OCI-LY1 (cell line): ENCODE measurements around the gene RAB11FIP3.

ENCODE experiments used
- H2AFZ ChIP-seq: fragments of 200-600 bp; sonication (generic), shearing (Covaris generic); 2 replicates; pipeline ENCODE4 v1.6.0; 2014; ENCODE audit warnings: antibody characterized with exemption, mild to moderate bottlenecking, low read length
- H3F3A ChIP-seq: fragments of 200-600 bp; sonication (generic), shearing (Covaris generic); 2 replicates; pipeline ENCODE4 v1.6.0; 2014; ENCODE audit warnings: mild to moderate bottlenecking, antibody characterized with exemption, low read length, moderate library complexity; ENCODE audit not compliant: insufficient read depth
- H3K27ac ChIP-seq: fragments of 200-600 bp; sonication (generic); 2 replicates; pipeline ENCODE4 v1.5.1; 2014; ENCODE audit warnings: low read length, mixed run types, mild to moderate bottlenecking, low read depth; ENCODE audit not compliant: poor library complexity, severe bottlenecking
- H3K27me3 ChIP-seq: fragments of 200-600 bp; sonication (generic); 2 replicates; pipeline ENCODE4 v1.6.0; 2014; ENCODE audit warnings: antibody characterized with exemption, mild to moderate bottlenecking, low read length, moderate library complexity; ENCODE audit not compliant: insufficient read depth
- H3K36me3 ChIP-seq: fragments of 200-600 bp; sonication (generic); 2 replicates; pipeline ENCODE4 v1.6.1; 2014; ENCODE audit warnings: mild to moderate bottlenecking, antibody characterized with exemption, low read length, moderate library complexity, mixed read lengths; ENCODE audit not compliant: insufficient read depth
- H3K4me1 ChIP-seq: fragments of 200-600 bp; sonication (generic); 2 replicates; pipeline ENCODE4 v1.5.1; 2014; ENCODE audit warnings: mild to moderate bottlenecking, low read length, moderate library complexity; ENCODE audit not compliant: insufficient read depth, severe bottlenecking
- H3K4me2 ChIP-seq: fragments of 200-600 bp; sonication (generic), shearing (Covaris generic); 2 replicates; pipeline ENCODE4 v1.6.1; 2014; ENCODE audit warnings: low read length
- H3K4me3 ChIP-seq: fragments of 200-600 bp; sonication (generic); 2 replicates; pipeline ENCODE4 v1.5.1; 2014; ENCODE audit warnings: low read length, low read depth, mild to moderate bottlenecking, mixed read lengths; ENCODE audit not compliant: poor library complexity, severe bottlenecking
- H3K79me2 ChIP-seq: fragments of 200-600 bp; shearing (Covaris generic); 2 replicates; pipeline ENCODE4 v1.6.1; 2016; ENCODE audit warnings: mixed run types, low read length, mixed read lengths; ENCODE audit not compliant: insufficient read depth
- H3K9ac ChIP-seq: fragments of 200-600 bp; sonication (generic), shearing (Covaris generic); 2 replicates; pipeline ENCODE4 v1.6.1; 2014; ENCODE audit warnings: mild to moderate bottlenecking, low read length, mixed read lengths
- H3K9me2 ChIP-seq: fragments of 200-600 bp; sonication (generic), shearing (Covaris generic); 2 replicates; pipeline ENCODE4 v1.6.1; 2014; ENCODE audit warnings: low read depth, mild to moderate bottlenecking, low read length, mixed read lengths
- H3K9me3 ChIP-seq: fragments of 200-600 bp; shearing (Covaris generic); 2 replicates; pipeline ENCODE4 v1.6.1; 2014; ENCODE audit warnings: low read length, mixed read lengths
- H4K20me1 ChIP-seq: fragments of 200-600 bp; sonication (generic), shearing (Covaris generic); 2 replicates; pipeline ENCODE4 v1.6.0; 2016; ENCODE audit warnings: mild to moderate bottlenecking, low read length; ENCODE audit not compliant: insufficient read depth
- CTCF ChIP-seq: fragments of 200-600 bp; sonication (generic), shearing (Covaris generic); IDR thresholded peaks from 2 replicates; pipeline ENCODE4 v1.5.1; 2017; ENCODE audit warnings: mild to moderate bottlenecking, antibody characterized with exemption, low read length, moderate library complexity, mixed read lengths
- EZH2 ChIP-seq: fragments of 200-600 bp; sonication (generic), shearing (Covaris generic); IDR thresholded peaks from 2 replicates; pipeline ENCODE4 v1.8.0; 2017; ENCODE audit warnings: borderline replicate concordance, mixed run types, mild to moderate bottlenecking, antibody characterized with exemption, low read length, moderate library complexity, mixed read lengths

RAB11FIP3 gene

GRCh38 chr16:425082-425718, at the start of gene RAB11FIP3:
Gene RAB11FIP3, plus strand, starts transcription at chr16:425649. Its CDS starts 358 bp downstream, at chr16:426007.
- Histone ChIP-seq H3K9me2 (no peaks in the 10 kb centered on the region), H3K9me3 (no peaks in the 10 kb centered on the region), H3K4me3 (peak within 1 kb of the TSS; percentile 71), H2AFZ (no peak within 1 kb of the TSS), H3K27me3 (peaks cover 13% of the 10 kb centered on the region), H3K4me2 (peak within 1 kb of the TSS; percentile 89), H3F3A (no peaks in the 10 kb centered on the region), H3K4me1 (peaks cover 29% of the 10 kb centered on the region), H3K27ac (no peak within 1 kb of the TSS), H3K9ac (peak within 1 kb of the TSS; percentile 68), H4K20me1 (no peaks in the 10 kb centered on the region), H3K36me3 (no peaks in the 10 kb centered on the region; the same call in 1 of the 2 replicates), H3K79me2 (no peaks in the 10 kb centered on the region)
- TF ChIP-seq EZH2: no peak
- peak; percentile 58 for TF ChIP-seq CTCF

GRCh38 chr16:375927-376816, 49.3 kb upstream of the RAB11FIP3 start:
- Histone ChIP-seq H2AFZ (no peak overlapping the region), H3K36me3 (peaks cover 39% of the 10 kb centered on the region)

GRCh38 chr16:376817-377418, 48.5 kb upstream of the RAB11FIP3 start:
- Histone ChIP-seq H4K20me1 (no peaks in the 10 kb centered on the region), H3K27me3 (no peaks in the 10 kb centered on the region), H3K4me3 (no peak overlapping the region), H3K79me2 (no peaks in the 10 kb centered on the region), H3K4me2 (no peak overlapping the region), H3K36me3 (peaks cover 32% of the 10 kb centered on the region), H2AFZ (no peak overlapping the region), H3K9me3 (no peaks in the 10 kb centered on the region), H3K9me2 (no peaks in the 10 kb centered on the region), H3K9ac (no peak overlapping the region), H3K27ac (no peak overlapping the region), H3K4me1 (peaks cover 9% of the 10 kb centered on the region), H3F3A (no peaks in the 10 kb centered on the region)
- TF ChIP-seq EZH2 (no peak), CTCF (no peak)

More at GRCh38 chr16:375927-376816, 49.3 kb upstream of the RAB11FIP3 start:
- Histone ChIP-seq H3K27ac (no peak overlapping the region), H3K79me2 (no peaks in the 10 kb centered on the region), H3K9me2 (no peaks in the 10 kb centered on the region), H3F3A (no peaks in the 10 kb centered on the region), H4K20me1 (no peaks in the 10 kb centered on the region), H3K4me1 (peaks cover 9% of the 10 kb centered on the region), H3K9ac (no peak overlapping the region), H3K27me3 (no peaks in the 10 kb centered on the region), H3K9me3 (no peaks in the 10 kb centered on the region), H3K4me2 (no peak overlapping the region), H3K4me3 (no peak overlapping the region)
- TF ChIP-seq EZH2: no peak
- TF ChIP-seq CTCF: no peak
